ENCODE results near the gene ANAPC2. TPM values are rescaled to one million over a fixed set of nuclear protein-coding genes. Genes with fewer than 3 reads are reported as not detected.

Gene ANAPC2
- total and polyA plus RNA-seq, 8 donors, result 22.2 to 122 (median 34.7) TPM

- H3K9me3 ChIP-seq, result no peaks in the 10 kb centered on the region
- H3K36me3 ChIP-seq, result no peaks in the 10 kb centered on the region
- intact Hi-C loops (cut with DNase I), result no loop called here
- no peak for TF ChIP-seq CTCF (IDR thresholded peaks at IDR 0.05)
- no peaks in the 10 kb centered on the region for H3K27me3 ChIP-seq
- H3K27ac ChIP-seq, result peak within 1 kb of the TSS; percentile 73 to 90 (median 82)
- peaks cover 11 to 20% (median 15%) of the 10 kb centered on the region in 3 donors for H3K4me1 ChIP-seq
- WGBS, 2 donors, result 5 to 7% methylated on average over 47 to 88 of the region's 88 CpGs
- FAIRE-seq (no peak), ATAC-seq (peak in 3 of 4 donors; percentile 1 to 7 (median 2)), DNase-seq (peak in 4 of 6 donors; percentile 33 to 68 (median 44))
- peak within 1 kb of the TSS; percentile 18 to 88 (median 38) for H3K4me3 ChIP-seq
Observed at GRCh38 chr9:137222190-137223077, 34.1 kb upstream of the ANAPC2 start, which contains the start of gene RNF208. RNF208 (minus strand) TSS chr9:137222240; CDS start chr9:137221212, 1,028 bp downstream.

DNA sequence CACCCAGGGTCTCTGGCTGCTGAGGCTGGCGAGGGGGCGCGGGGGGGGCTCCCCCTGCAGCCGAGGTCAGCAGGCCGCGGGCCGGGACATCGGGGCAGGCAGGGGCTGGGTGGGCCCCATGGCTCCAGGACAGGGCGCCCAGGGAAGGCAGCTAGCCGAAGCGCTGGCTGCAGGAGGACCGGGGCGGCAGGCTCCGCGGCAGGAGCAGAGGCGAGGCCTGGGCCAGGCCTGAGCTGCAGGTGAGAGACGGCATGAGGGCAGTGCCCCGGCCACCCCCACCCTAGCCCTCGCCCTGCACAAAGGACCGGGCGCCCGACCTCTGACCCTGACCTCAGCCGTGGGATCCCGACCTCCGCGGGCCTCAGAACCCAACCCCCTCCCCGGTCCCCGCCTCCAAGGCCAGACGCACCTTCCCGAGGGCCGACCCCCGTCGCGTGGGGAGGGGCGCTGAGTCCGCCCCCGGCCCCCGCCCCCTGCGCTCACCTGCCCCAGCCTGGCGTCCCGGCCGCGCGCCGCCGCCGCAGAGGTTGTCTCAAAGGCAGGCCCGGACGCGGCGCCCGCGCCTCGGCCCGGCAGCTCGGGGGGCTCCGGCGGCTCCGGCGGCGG, 33.2 kb upstream of the ANAPC2 start:
- TF ChIP-seq CTCF (IDR thresholded peaks at IDR 0.05), result no peak
- Histone ChIP-seq H3K27me3 (no peaks in the 10 kb centered on the region), H3K9me3 (no peaks in the 10 kb centered on the region), H3K4me1 (peaks cover 6 to 12% (median 7%) of the 10 kb centered on the region in 3 donors), H3K4me3 (peak overlapping the region in 3 of 4 donors; percentile 18 to 48 (median 48)), H3K27ac (peak overlapping the region in 2 of 4 donors; percentile 8 to 19), H3K36me3 (no peaks in the 10 kb centered on the region)
- DNase-seq (peak in 4 of 6 donors; percentile 43 to 71 (median 48)), FAIRE-seq (no peak), ATAC-seq (no peak)
- 5 to 9% methylated on average over 31 to 61 of the region's 61 CpGs for WGBS, 2 donors
- intact Hi-C loops (cut with DNase I), result no loop called here

GRCh38 chr9:137221095-137221505, 32.7 kb upstream of the ANAPC2 start:
- no peaks in the 10 kb centered on the region for H3K9me3 ChIP-seq
- ATAC-seq (no peak), DNase-seq (peak in 1 of 6 donors; percentile 31), FAIRE-seq (no peak)
- 84% methylated on average over 14 of the region's 14 CpGs for WGBS, 2 donors
- H3K27me3 ChIP-seq, result no peaks in the 10 kb centered on the region
- H3K4me1 ChIP-seq, result peaks cover 6 to 12% (median 7%) of the 10 kb centered on the region in 3 donors
- no peaks in the 10 kb centered on the region for H3K36me3 ChIP-seq
- intact Hi-C loops (cut with DNase I), result no loop called here
- no peak for TF ChIP-seq CTCF (IDR thresholded peaks at IDR 0.05)
- no peak overlapping the region for H3K27ac ChIP-seq
- H3K4me3 ChIP-seq, result peak overlapping the region in 2 of 4 donors; percentile 48

GRCh38 chr9:137220317-137221094, 32.1 kb upstream of the ANAPC2 start:
- FAIRE-seq (no peak), ATAC-seq (no peak), DNase-seq (peak in 1 of 6 donors; percentile 54)
- no peak overlapping the region for H3K4me3 ChIP-seq
- intact Hi-C loops (cut with DNase I), result no loop called here
- peaks cover 6 to 12% (median 7%) of the 10 kb centered on the region in 3 donors for H3K4me1 ChIP-seq
- H3K27ac ChIP-seq, result no peak overlapping the region
- no peaks in the 10 kb centered on the region for H3K9me3 ChIP-seq
- TF ChIP-seq CTCF (IDR thresholded peaks at IDR 0.05), result no peak
- no peaks in the 10 kb centered on the region for H3K36me3 ChIP-seq
- H3K27me3 ChIP-seq, result no peaks in the 10 kb centered on the region
- 93% methylated on average over 51 to 52 of the region's 52 CpGs for WGBS, 2 donors

Measured in pancreas (tissue), 10 donors.